SU-DHL-6 (cell line): Measurements from ENCODE around the gene HLA-DQA2.

ENCODE experiments used
- H2AFZ ChIP-seq: fragments of 200-600 bp; sonication (generic); 2 replicates; pipeline ENCODE4 v1.6.1; 2014; ENCODE audit warnings: low read depth, mild to moderate bottlenecking, moderate library complexity, mixed read lengths, antibody characterized with exemption, low read length; ENCODE audit not compliant: severe bottlenecking
- H3F3A ChIP-seq: fragments of 200-600 bp; shearing (Covaris generic); 2 replicates; pipeline ENCODE4 v1.6.0; 2016; ENCODE audit warnings: antibody characterized with exemption, mild to moderate bottlenecking; ENCODE audit not compliant: insufficient read depth
- H3K27ac ChIP-seq: fragments of 200-600 bp; sonication (generic); 2 replicates; pipeline ENCODE4 v1.5.1; 2016; ENCODE audit warnings: low read depth, mild to moderate bottlenecking, low read length, moderate library complexity, mixed read lengths
- H3K27me3 ChIP-seq: fragments of 200-600 bp; sonication (generic), shearing (Covaris generic); 2 replicates; pipeline ENCODE4 v1.6.0; 2014; ENCODE audit warnings: mild to moderate bottlenecking, low read length
- H3K36me3 ChIP-seq: fragments of 200-600 bp; sonication (generic); 2 replicates; pipeline ENCODE4 v1.6.1; 2014; ENCODE audit warnings: mild to moderate bottlenecking, low read length, mixed read lengths
- H3K4me2 ChIP-seq: fragments of 300-600, 200-600 bp; shearing (Covaris generic), sonication (generic); 2 replicates; pipeline ENCODE4 v1.6.0; 2014; ENCODE audit warnings: low read length, low read depth, mild to moderate bottlenecking; ENCODE audit not compliant: poor library complexity, severe bottlenecking
- H3K4me3 ChIP-seq: fragments of 200-600 bp; sonication (generic); 2 replicates; pipeline ENCODE4 v1.5.1; 2014; ENCODE audit warnings: antibody characterized with exemption, low read length, mild to moderate bottlenecking, mixed read lengths; ENCODE audit not compliant: insufficient read depth, poor library complexity, severe bottlenecking
- H3K79me2 ChIP-seq: fragments of 200-600 bp; sonication (generic); 2 replicates; pipeline ENCODE4 v1.6.1; 2014; ENCODE audit warnings: mild to moderate bottlenecking, low read length, moderate library complexity; ENCODE audit not compliant: insufficient read depth
- H3K9ac ChIP-seq: fragments of 200-600 bp; sonication (generic); 2 replicates; pipeline ENCODE4 v1.7.0; 2014; ENCODE audit warnings: mild to moderate bottlenecking, low read length
- H3K9me2 ChIP-seq: fragments of 200-600 bp; sonication (generic); replicated peaks from 2 replicates; pipeline ENCODE4 v1.6.1; 2014; ENCODE audit warnings: low read length; ENCODE audit not compliant: insufficient read depth
- H3K9me3 ChIP-seq: fragments of 200-600 bp; sonication (generic); 2 replicates; pipeline ENCODE4 v1.6.1; 2014; ENCODE audit warnings: low read length, mixed read lengths; ENCODE audit not compliant: insufficient read depth
- H4K20me1 ChIP-seq: fragments of 200-600 bp; sonication (generic); 2 replicates; pipeline ENCODE4 v1.6.1; 2014; ENCODE audit warnings: low read depth, mild to moderate bottlenecking, antibody characterized with exemption, low read length, moderate library complexity, mixed read lengths
- CTCF ChIP-seq: fragments of 200-600 bp; sonication (generic); IDR thresholded peaks from one replicate; pipeline ENCODE4 v1.5.1; 2017; ENCODE audit warnings: antibody characterized with exemption, mild to moderate bottlenecking, low read length, moderate library complexity; ENCODE audit not compliant: insufficient read depth, poor library complexity, severe bottlenecking
- EZH2phosphoT487 ChIP-seq: fragments of 200-600 bp; sonication (generic), shearing (Covaris generic); conservative IDR thresholded peaks from 2 replicates; pipeline ENCODE4 v1.6.1; 2018; ENCODE audit warnings: mild to moderate bottlenecking, antibody characterized with exemption, low read length, moderate library complexity, mixed read lengths

The HLA-DQA2 gene

GRCh38 chr6:32752580-32752979, 11.4 kb downstream of the HLA-DQA2 start:
- no peaks in the 10 kb centered on the region for H3K9me3 ChIP-seq
- H3K4me2 ChIP-seq: no peak overlapping the region
- TF ChIP-seq EZH2phosphoT487: no peak

GRCh38 chr6:32759669-32760068, 18.5 kb downstream of the HLA-DQA2 start:
- H3K4me3 ChIP-seq: no peak overlapping the region
- TF ChIP-seq EZH2phosphoT487: no peak
- no peak for TF ChIP-seq CTCF
- H2AFZ ChIP-seq: no peak overlapping the region
- H3K4me2 ChIP-seq: no peak overlapping the region
- no peaks in the 10 kb centered on the region for H3K9me3 ChIP-seq
- no peaks in the 10 kb centered on the region for H3K36me3 ChIP-seq
- no peaks in the 10 kb centered on the region for H3K79me2 ChIP-seq
- no peak overlapping the region for H3K27ac ChIP-seq
- H3K9ac ChIP-seq: no peak overlapping the region
- no peaks in the 10 kb centered on the region for H3F3A ChIP-seq
- H3K9me2 ChIP-seq: no peaks in the 10 kb centered on the region
- no peaks in the 10 kb centered on the region for H4K20me1 ChIP-seq
- H3K27me3 ChIP-seq: no peaks in the 10 kb centered on the region

More at GRCh38 chr6:32752580-32752979, 11.4 kb downstream of the HLA-DQA2 start:
- Histone ChIP-seq H3K4me3 (no peak overlapping the region), H2AFZ (no peak overlapping the region), H3K27me3 (no peaks in the 10 kb centered on the region), H3K79me2 (no peaks in the 10 kb centered on the region), H3F3A (no peaks in the 10 kb centered on the region), H3K9me2 (no peaks in the 10 kb centered on the region), H4K20me1 (no peaks in the 10 kb centered on the region), H3K9ac (no peak overlapping the region), H3K36me3 (no peaks in the 10 kb centered on the region), H3K27ac (no peak overlapping the region)

GRCh38 chr6:32761072-32761471, 19.9 kb downstream of the HLA-DQA2 start:
- Histone ChIP-seq H3K4me3 (no peak overlapping the region), H3K9me2 (no peaks in the 10 kb centered on the region), H3K9ac (no peak overlapping the region), H3K27me3 (no peaks in the 10 kb centered on the region), H4K20me1 (no peaks in the 10 kb centered on the region), H3K9me3 (no peaks in the 10 kb centered on the region), H2AFZ (no peak overlapping the region), H3F3A (no peaks in the 10 kb centered on the region), H3K36me3 (no peaks in the 10 kb centered on the region), H3K27ac (no peak overlapping the region), H3K4me2 (peak overlapping the region; percentile 11), H3K79me2 (no peaks in the 10 kb centered on the region)
- no peak for TF ChIP-seq CTCF
- no peak for TF ChIP-seq EZH2phosphoT487

- H3F3A ChIP-seq: no peaks in the 10 kb centered on the region
- H3K27ac ChIP-seq: no peak overlapping the region
- H3K27me3 ChIP-seq: no peaks in the 10 kb centered on the region
- H3K4me3 ChIP-seq: no peak overlapping the region
- H3K36me3 ChIP-seq: no peaks in the 10 kb centered on the region
- H3K9me2 ChIP-seq: no peaks in the 10 kb centered on the region
- H4K20me1 ChIP-seq: no peaks in the 10 kb centered on the region
- H3K9me3 ChIP-seq: no peaks in the 10 kb centered on the region
- H2AFZ ChIP-seq: no peak overlapping the region
- H3K79me2 ChIP-seq: no peaks in the 10 kb centered on the region
- H3K4me2 ChIP-seq: no peak overlapping the region
- TF ChIP-seq CTCF (no peak), EZH2phosphoT487 (no peak)
- no peak overlapping the region for H3K9ac ChIP-seq
Observed at GRCh38 chr6:32761548-32761947, 20.4 kb downstream of the HLA-DQA2 start.
